HG03575 (cell line): ENCODE data around the gene KCNS3.

ENCODE experiments used
- ATAC-seq: cut with Tn5 transposase; IDR thresholded peaks from one replicate; pipeline ENCODE4 v1.9.1; 2021; ENCODE audit not compliant: unreplicated experiment, insufficient number of reproducible peaks, low FRiP score; ENCODE audit errors: extremely low read depth

The KCNS3 gene

GRCh38 chr2:17975401-17975800 is 96.9 kb downstream of the KCNS3 start:
- no peak for ATAC-seq

- ATAC-seq = no peak
These were observed 98.6 kb downstream of the KCNS3 start for GRCh38 chr2:17976871-17977746.

- ATAC-seq = no peak
These were observed 101.2 kb downstream of the KCNS3 start for GRCh38 chr2:17979707-17980106.

GRCh38 chr2:17981936-17982335 is 103.5 kb downstream of the KCNS3 start:
- no peak for ATAC-seq
